Renal pelvis (tissue), 12 donors: ENCODE data around the gene FAM50A. TPM values are rescaled to one million over a fixed set of nuclear protein-coding genes. Genes with fewer than 3 reads are reported as not detected.
"Not testable (repeated sequence)": the region's sequence is repeated elsewhere in the genome, so short reads cannot be mapped to it uniquely, and the experiment has no call there.

ENCODE experiments used
- DNase-seq: peaks from one replicate; pipeline ENCODE4 v3.0.0-alpha.2; 2013
- long read RNA-seq, 16 experiments: transcript quantifications; one replicate each; lab custom pipeline, GENCODE V29; 2026
- polyA plus RNA-seq, 3 donors: library from polyadenylated mRNA; unstranded; fragments of 120-200 nt; gene quantifications; one replicate each; pipeline ENCODE4 v1.2.1, GENCODE V29; 2013; ENCODE audit not compliant: insufficient read length in 3 of 3

Gene FAM50A, protein sequence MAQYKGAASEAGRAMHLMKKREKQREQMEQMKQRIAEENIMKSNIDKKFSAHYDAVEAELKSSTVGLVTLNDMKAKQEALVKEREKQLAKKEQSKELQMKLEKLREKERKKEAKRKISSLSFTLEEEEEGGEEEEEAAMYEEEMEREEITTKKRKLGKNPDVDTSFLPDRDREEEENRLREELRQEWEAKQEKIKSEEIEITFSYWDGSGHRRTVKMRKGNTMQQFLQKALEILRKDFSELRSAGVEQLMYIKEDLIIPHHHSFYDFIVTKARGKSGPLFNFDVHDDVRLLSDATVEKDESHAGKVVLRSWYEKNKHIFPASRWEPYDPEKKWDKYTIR
- 10 to 100 TPM; 52.6 to 65.9 (median 54.6) TPM for polyA plus RNA-seq
- long read RNA-seq, donor 1, transcript FAM50A-202 (13 exons, 1,352 nt): major isoform, 11 of 29 reads
- long read RNA-seq, donor 1, partial matches to known transcripts: 18 of 29 reads
- long read RNA-seq, donor 1, other reads (novel, unspliced or antisense): 0 of 29 reads
- long read RNA-seq, donor 2, transcript FAM50A-202 (13 exons, 1,352 nt): major isoform, 16 of 37 reads
- long read RNA-seq, donor 2, partial matches to known transcripts: 17 of 37 reads
- long read RNA-seq, donor 2, other reads (novel, unspliced or antisense): 0 of 37 reads
- long read RNA-seq, donor 3, transcript FAM50A-202 (13 exons, 1,352 nt): major isoform, 10 of 39 reads
- long read RNA-seq, donor 3, partial matches to known transcripts: 26 of 39 reads
- long read RNA-seq, donor 3, other reads (novel, unspliced or antisense): 0 of 39 reads
- long read RNA-seq, donor 4, transcript FAM50A-202 (13 exons, 1,352 nt): major isoform, 16 of 55 reads
- long read RNA-seq, donor 4, partial matches to known transcripts: 38 of 55 reads
- long read RNA-seq, donor 4, other reads (novel, unspliced or antisense): 0 of 55 reads
- long read RNA-seq, donor 5, partial matches to known transcripts: 8 of 9 reads
- long read RNA-seq, donor 5, other reads (novel, unspliced or antisense): 0 of 9 reads
- long read RNA-seq, donor 6, transcript FAM50A-202 (13 exons, 1,352 nt): major isoform, 11 of 35 reads
- long read RNA-seq, donor 6, partial matches to known transcripts: 22 of 35 reads
- long read RNA-seq, donor 6, other reads (novel, unspliced or antisense): 0 of 35 reads
- long read RNA-seq, donor 7, transcript FAM50A-202 (13 exons, 1,352 nt): major isoform, 14 of 32 reads
- long read RNA-seq, donor 7, partial matches to known transcripts: 17 of 32 reads
- long read RNA-seq, donor 7, other reads (novel, unspliced or antisense): 0 of 32 reads
- long read RNA-seq, donor 8, transcript FAM50A-202 (13 exons, 1,352 nt): major isoform, 5 of 15 reads
- long read RNA-seq, donor 8, partial matches to known transcripts: 8 of 15 reads
- long read RNA-seq, donor 8, other reads (novel, unspliced or antisense): 0 of 15 reads
- long read RNA-seq, donor 9, transcript FAM50A-202 (13 exons, 1,352 nt): major isoform, 23 of 60 reads
- long read RNA-seq, donor 9, partial matches to known transcripts: 34 of 60 reads
- long read RNA-seq, donor 9, other reads (novel, unspliced or antisense): 0 of 60 reads
- long read RNA-seq, donor 10, transcript FAM50A-202 (13 exons, 1,352 nt): major isoform, 7 of 24 reads
- long read RNA-seq, donor 10, partial matches to known transcripts: 17 of 24 reads
- long read RNA-seq, donor 10, other reads (novel, unspliced or antisense): 0 of 24 reads
- long read RNA-seq, donor 11, partial matches to known transcripts: 13 of 18 reads
- long read RNA-seq, donor 11, other reads (novel, unspliced or antisense): 0 of 18 reads
- long read RNA-seq, donor 12, transcript FAM50A-202 (13 exons, 1,352 nt): major isoform, 9 of 28 reads
- long read RNA-seq, donor 12, partial matches to known transcripts: 16 of 28 reads
- long read RNA-seq, donor 12, other reads (novel, unspliced or antisense): 0 of 28 reads
- long read RNA-seq, donor 13, transcript FAM50A-202 (13 exons, 1,352 nt): major isoform, 5 of 15 reads
- long read RNA-seq, donor 13, partial matches to known transcripts: 9 of 15 reads
- long read RNA-seq, donor 13, other reads (novel, unspliced or antisense): 0 of 15 reads
- long read RNA-seq, donor 14, transcript FAM50A-202 (13 exons, 1,352 nt): major isoform, 17 of 53 reads
- long read RNA-seq, donor 14, partial matches to known transcripts: 35 of 53 reads
- long read RNA-seq, donor 14, other reads (novel, unspliced or antisense): 0 of 53 reads
- long read RNA-seq, donor 15, transcript FAM50A-202 (13 exons, 1,352 nt): major isoform, 18 of 69 reads
- long read RNA-seq, donor 15, partial matches to known transcripts: 47 of 69 reads
- long read RNA-seq, donor 15, other reads (novel, unspliced or antisense): 0 of 69 reads
- long read RNA-seq, donor 16, transcript FAM50A-202 (13 exons, 1,352 nt): major isoform, 14 of 45 reads
- long read RNA-seq, donor 16, partial matches to known transcripts: 27 of 45 reads
- long read RNA-seq, donor 16, other reads (novel, unspliced or antisense): 0 of 45 reads

DNA sequence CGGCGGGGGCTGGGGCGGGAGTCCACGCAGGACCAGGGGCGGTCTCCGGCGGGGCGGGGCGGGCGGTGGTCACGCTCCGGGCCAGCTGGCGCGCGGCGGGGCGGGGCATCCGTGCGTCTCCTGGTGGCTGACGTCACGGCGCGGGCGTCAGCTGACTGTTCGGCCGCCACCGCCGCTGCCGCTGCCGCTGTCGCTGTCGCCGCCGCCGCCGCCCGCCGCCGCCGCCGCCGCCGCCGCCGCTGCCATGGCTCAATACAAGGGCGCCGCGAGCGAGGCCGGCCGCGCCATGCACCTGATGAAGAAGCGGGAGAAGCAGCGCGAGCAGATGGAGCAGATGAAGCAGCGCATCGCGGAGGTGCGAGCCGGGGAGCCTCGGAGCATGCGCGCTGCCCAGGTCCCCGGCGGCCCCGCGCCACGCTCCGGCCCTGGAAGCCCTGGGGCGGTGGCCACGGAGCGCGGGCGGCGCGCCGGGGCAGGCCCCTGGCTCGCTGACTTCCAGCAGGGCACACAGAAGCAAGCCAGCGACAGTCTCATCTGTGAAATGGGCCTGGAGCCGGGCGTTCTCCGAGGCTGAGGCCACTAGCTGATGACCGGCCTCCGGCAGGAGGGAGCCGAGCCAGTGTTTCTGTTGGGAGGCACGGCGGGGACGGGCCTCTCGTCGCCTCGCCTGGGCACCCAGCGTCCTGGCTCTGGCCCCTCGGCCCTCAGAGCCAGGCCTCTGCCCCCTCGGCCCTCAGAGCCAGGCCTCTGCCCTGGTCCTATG is at the start of gene FAM50A:
Gene FAM50A (plus strand): TSS at position 150 of the 763 bp plus-strand sequence. CDS start 95 bp downstream, at position 245.
- DNase-seq: no peak

DNA sequence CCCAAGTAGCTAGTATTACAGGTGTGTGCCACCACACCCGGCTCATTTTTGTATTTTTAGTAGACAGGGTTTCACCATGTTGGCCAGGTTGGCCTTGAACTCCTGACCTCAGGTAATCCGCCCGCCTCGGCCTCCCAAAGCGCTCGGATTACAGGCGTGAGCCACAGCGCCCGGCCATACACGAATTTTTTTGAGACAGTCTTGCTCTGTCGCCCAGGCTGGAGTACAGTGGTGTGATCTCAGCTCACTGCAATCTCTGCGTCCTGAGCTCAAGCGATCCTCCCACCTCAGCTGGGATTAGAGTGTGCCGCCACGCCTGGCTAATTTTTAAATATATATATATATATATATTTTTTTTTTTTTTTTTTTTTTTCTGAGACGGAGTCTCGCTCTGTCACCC is 47.6 kb upstream of the FAM50A start:
- DNase-seq: not testable (repeated sequence)

DNA sequence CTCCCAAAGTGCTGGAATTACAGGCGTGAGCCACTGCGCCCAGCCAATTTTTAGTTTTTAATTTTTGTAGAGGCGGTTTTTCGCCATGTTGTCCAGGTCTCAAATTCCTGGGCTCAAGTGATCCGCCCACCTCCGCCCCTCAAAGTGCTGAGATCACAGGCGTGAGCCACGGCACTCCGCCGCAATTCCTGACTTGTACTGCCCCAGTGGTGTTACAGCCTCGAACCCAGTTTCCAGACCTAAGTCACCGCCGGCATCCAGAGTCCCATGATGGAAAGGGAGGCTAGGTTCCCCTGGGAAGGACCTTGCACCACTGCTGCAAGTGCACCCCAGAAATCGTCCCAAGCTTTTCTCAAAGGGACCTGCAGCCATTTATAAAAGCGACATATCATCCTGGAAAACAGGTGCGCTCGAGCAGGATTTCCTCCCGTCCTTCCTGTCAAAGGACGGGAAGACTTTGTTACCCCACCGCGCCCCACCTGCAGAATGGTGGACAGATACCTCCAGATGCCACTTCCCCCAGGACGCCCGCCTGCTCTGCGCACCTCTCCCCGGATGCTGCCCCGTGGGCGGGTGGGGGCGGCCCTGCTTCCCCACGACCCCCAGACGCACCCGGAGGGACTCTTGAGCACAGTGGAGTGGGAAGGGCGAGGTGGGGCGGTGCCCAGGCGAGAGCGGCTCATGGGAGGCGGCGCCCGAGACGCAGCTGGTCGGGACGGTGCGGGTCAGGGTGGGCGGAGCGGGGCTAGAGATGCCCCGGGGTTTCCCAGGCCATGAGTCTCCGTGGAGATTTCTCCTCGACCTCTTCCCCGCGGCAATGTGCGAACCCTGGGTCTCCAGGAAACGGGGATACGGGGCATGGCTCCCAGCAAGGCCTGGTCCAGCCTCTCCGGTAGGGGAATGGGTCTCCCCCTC is 46.7 kb upstream of the FAM50A start:
- no peak for DNase-seq

DNA sequence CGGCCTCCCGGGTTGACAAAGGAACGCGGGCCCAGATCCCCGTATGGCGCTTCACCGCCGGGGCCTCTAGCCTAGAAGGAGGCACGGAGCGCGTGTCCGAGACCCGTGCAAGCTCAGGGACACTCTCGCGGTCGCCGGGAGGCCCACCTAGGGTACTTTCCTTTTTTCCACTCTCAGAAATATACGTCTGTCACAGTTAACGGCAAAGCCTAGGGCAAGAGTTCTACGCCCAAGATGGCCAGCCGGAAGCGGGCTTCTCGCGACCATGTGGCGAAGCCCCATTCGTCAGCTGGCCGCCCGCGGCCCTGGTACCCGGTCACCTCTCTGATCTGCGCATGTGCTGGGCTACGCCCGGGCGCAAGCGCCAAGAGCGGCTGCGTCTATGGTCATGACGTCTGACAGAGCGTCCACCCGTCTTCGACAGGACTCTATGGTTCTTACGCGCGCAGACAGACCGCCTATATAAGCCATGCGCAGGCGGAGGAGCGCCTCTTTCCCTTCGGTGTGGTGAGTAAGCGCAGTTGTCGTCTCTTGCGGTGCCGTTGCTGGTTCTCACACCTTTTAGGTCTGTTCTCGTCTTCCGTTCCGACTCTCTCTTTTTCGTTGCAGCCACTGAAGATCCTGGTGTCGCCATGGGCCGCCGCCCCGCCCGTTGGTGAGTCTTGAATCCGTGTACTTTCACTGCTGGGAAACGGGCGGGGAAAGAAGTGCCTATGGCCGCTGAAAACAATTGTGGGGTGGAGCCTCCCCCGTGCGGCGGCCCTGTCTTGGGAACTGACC is 45.9 kb upstream of the FAM50A start, which contains the start of gene RPL10:
Gene RPL10 (plus strand): TSS at position 490 of the 780 bp plus-strand sequence. CDS start 143 bp downstream, at position 633.
- peak; percentile 93 for DNase-seq

DNA sequence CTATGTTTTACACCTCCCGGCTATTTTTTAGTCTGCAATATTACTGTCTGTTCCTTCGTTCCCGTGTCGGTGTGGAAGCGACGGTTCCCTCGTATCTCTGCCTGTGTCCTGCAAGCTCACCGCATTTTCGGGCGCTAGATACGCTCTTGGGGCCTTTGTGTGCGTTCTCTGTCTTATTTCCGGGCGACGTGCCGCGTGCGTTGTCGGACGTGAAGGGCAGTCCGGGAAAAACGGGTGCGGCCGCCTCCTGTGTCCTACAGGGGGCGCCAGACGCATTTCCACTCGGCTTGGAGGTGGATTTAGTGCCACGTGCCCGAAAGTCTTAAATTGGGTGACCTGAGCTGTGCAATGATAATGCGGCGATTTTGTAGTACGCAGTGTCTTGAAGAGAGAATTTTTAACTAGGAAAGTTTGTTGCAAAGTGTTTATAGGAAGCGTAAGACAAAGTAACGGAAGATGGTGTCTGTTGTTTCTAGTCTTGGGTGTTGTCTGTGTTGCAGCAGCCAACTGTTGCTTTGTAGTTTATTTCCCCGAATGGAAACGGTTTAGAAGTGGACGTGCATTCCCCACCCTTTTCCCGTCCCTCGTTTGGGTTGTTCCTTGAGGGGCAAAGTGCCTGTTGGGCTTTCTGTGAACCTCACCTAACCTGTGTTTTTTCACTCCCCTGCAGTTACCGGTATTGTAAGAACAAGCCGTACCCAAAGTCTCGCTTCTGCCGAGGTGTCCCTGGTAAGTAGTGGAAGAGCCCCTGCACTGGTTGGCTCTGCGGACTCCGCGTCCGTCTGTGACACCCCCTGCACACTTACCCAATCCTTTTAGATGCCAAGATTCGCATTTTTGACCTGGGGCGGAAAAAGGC is 45.0 kb upstream of the FAM50A start:
- peak; percentile 80 for DNase-seq

DNA sequence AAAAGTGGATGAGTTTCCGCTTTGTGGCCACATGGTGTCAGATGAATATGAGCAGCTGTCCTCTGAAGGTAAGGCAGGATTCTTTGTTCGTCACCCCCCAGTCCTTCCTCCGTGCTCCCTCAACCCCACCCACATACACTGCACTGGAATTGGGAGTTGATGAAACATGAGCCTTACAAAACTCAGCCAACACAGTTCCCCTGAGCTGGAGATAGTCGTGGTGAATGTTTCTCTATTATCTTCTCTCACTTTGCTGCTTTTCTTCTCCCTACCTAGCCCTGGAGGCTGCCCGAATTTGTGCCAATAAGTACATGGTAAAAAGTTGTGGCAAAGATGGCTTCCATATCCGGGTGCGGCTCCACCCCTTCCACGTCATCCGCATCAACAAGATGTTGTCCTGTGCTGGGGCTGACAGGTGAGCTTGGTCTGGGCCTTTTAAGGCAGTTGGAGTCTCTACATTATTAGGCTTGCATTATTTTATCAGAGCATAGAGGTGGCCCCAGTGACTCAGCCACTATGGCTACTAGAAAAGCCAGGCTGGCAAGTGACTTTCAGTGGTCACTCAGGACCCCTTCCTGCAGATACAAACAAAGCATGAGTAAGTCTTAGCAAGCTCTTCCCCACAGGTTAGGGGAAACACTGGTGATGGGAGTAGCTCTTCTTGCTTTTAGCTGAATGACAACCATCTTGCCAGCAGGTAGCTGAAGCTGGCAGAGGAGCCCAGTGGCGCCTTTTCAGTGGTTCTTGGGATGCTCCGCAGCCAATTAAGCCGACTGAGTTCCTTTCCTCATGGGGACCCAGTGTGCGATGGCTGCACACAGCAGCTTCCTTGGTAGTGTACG is 44.2 kb upstream of the FAM50A start:
- DNase-seq: no peak

DNA sequence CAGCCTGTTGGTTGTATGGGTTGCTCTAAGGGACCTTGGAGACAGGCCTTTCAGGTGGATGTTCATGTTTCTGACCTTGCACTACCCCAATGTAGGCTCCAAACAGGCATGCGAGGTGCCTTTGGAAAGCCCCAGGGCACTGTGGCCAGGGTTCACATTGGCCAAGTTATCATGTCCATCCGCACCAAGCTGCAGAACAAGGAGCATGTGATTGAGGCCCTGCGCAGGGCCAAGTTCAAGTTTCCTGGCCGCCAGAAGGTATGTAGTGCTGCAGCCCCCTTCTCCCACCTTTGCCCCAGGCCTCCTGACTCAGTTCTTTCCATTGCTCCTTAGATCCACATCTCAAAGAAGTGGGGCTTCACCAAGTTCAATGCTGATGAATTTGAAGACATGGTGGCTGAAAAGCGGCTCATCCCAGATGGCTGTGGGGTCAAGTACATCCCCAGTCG is 43.5 kb upstream of the FAM50A start:
- DNase-seq: not testable (repeated sequence)

DNA sequence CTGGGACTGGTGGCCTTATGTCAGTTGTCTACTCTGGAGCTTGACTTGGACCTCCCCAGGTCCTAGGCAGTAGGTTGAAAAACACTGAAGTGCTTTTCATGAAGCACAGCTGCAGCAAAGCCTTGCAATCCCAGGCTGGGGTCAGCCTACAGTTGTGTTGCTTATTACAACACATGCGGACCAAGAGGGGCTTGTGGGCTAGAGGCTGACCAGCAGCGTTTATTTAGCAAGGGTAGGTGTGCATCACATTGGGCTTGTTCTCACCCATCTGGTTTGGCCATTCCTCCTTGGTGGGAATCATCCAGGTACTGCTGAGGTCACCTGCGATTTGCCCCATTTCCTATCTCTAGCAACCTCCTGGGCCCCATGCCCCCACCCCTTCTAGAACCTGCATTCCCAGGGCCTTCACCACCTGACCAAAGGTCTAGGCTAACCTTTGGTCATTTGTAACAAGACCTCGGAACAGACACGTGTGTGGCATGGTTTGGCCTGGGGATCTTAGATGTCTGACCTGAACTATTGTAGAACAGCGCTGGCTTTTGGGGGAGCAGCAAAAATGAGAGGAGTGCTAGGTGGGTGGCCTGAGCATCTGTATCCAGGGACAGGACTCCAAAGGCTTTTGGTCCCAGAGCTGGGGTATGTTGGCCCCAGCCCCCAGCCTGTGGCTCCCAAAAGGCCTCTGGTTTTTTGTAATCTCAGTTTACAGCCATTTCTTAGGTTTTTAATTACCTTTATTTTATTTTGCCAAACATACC is 42.7 kb upstream of the FAM50A start:
- no peak for DNase-seq

DNA sequence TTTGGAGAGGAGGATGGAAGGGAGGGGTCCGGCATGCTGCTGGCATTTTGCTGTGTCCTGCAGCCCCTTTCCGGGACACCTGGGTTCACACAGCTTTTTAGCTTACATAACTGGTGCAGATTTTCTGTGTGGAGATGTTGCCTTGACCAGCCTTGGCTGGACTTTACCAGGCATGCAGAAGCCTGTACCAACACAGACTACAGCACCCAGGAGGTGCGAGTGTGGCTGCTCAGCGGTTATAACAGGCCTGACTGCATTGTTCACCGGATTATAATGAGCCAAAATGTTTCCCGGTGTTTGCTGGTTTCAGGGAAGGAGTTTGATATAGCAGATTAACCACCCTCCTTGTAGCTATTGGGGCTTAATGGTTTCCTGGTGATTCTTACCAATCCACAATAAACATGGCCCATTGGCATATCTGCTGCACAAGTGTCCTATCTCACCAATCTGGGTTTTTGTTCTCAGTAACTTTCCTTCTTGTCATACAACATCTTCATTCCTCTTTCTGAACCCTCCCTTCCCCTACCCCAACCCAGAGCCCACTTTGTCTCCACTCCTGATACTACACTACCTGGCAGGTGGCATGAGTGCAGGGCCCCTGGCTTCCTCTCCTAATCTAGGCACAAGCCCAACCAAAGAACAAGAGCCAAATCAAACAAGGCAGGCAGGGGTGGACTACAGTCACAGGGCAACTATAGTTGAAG is 41.9 kb upstream of the FAM50A start:
- DNase-seq: no peak

DNA sequence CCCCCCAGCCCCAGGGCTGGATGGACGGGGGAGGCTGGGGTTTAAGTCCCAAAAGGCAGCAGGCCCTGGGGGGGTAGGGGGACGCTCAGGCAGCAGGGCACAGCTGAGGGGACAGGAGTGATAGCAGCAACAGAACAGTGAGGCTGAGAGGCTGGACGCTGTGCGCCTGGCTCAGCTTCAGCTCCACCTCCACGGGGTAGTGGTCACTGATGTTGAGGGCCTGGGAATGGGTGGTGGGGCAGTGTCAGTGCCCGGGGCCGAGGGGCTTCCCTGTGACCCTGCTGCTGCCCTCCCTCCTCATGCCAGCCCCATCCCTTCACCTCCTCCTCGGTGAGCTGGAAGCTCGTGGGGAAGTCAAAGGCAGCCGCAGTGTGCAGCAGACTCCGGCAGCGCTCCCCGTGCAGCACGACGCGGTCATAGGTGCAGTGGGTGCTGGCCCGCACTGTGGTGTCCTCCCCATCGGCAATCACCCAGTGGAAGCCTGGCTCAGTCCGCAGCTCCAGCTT is 41.3 kb upstream of the FAM50A start:
- no peak for DNase-seq

DNA sequence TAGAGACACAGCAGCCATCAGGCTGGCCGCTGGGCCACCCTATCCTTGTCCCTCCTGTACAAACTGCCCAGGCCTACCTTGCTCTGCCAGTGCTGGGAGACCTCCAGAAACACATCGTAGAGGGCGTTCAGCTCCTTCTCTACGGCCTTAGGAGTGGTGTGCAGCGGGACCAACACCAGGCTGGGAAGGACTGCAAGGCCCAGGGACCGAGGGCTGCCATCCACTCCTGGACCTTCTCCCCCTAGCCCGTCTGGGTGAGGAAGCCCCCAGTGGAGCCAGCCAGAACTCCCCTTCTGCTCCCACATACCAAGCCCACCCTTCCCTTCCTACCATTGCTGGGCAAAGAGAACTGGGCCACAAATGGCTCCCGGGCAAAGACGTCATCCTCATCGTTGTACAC is 40.7 kb upstream of the FAM50A start:
- DNase-seq: no peak

DNA sequence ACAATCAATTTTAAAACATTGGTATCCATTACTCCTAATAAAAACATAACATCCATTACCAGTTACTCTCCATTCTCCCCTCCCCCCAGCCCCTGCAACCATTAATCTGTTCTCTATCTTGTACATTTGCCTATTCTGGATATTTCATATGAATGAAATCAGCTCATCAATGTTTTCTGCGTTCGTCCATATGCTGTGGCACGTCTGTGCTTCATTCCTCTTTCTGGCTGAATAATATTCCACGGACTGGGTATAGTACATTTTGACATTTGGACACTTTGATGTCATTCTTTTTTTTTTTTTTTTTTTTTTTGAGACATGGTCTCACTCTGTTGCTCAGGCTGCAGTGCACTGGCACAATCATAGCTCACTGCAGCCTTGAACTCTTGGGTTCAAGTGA is 40.1 kb upstream of the FAM50A start:
- no peak for DNase-seq
